Testis (tissue), 2 donors: ENCODE results near the gene POLDIP2.

Experiments
- CTCF ChIP-seq, 3 experiments: fragments of 450-650 bp in 2 of 3; fragments of 200-600 bp in 1 of 3; sonication (generic) in 1 of 3; IDR thresholded peaks; one replicate each; pipeline ENCODE4 v1.5.1; 2016 to 2019; ENCODE audit warnings: antibody characterized with exemption in 3 of 3, mild to moderate bottlenecking in 2 of 3, moderate library complexity in 1 of 3
- POLR2A ChIP-seq: fragments of 450-650 bp; IDR thresholded peaks from one replicate; pipeline ENCODE4 v1.6.1; 2017; ENCODE audit warnings: antibody characterized with exemption, mild to moderate bottlenecking, moderate library complexity

DNA sequence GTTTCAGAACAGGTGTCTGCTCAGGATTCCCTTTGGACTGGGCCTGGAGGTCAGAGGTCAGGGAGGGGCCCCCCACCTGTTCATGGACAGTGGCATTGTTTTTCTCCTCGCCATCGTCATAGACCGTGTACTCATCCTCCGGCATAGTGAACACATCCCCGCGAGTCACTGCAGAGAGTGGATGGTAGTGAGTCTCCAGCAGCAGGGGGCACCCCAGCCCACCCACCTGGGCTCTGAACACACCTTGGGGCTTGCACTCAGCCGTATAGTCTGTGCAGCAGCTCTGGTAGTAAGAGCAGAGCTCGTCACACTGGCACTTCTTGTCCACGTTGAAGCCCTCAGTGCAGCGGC, 12.3 kb upstream of the POLDIP2 start:
- no peak for TF ChIP-seq CTCF (IDR thresholded peaks at IDR 0.05)
- no peak for TF ChIP-seq POLR2A
